ENCODE measurements around the gene VPS52.

VPS52 gene

GRCh38 chr6:33312361-33313104, 40.9 kb upstream of the VPS52 start:
- peak overlapping the region; percentile 83 for H2AFZ ChIP-seq (ENCODE audit: low read length)
- no peak overlapping the region for H4K8ac ChIP-seq (ENCODE audit: low read depth, low read length)
- H3K4ac ChIP-seq (ENCODE audit: low read length), result no peak overlapping the region
- H2BK5ac ChIP-seq (ENCODE audit: low read length), result no peak overlapping the region
- WGBS, 2 donors (ENCODE audit: extremely low coverage in 2 of 2, insufficient read length in 2 of 2, insufficient replicate concordance in 1 of 2), result no CpG with 5 or more reads among the region's 29 CpGs
- peaks cover 18 to 22% of the 10 kb centered on the region in 2 donors for H3K4me1 ChIP-seq (ENCODE audit: control insufficient read depth in 2 of 2, insufficient read depth in 1 of 2, low read depth in 1 of 2, low read length in 2 of 2)
- peaks cover 0 to 16% (median 0%) of the 10 kb centered on the region in 3 experiments for H3K27me3 ChIP-seq (ENCODE audit: control insufficient read depth in 3 of 3, insufficient read depth in 3 of 3, low read depth in 1 of 3, low read length in 3 of 3)
- no peak overlapping the region for H3K14ac ChIP-seq (ENCODE audit: low read length)
- H3K4me2 ChIP-seq (ENCODE audit: insufficient read depth, low read length, poor library complexity, severe bottlenecking), result peak overlapping the region; percentile 92
- DNase-seq (ENCODE audit: low spot score), result no peak
- peak overlapping the region; percentile 44 for H3K18ac ChIP-seq (ENCODE audit: low read length)
- H4K91ac ChIP-seq (ENCODE audit: low read depth, low read length, poor library complexity), result no peak overlapping the region
- H2AK5ac ChIP-seq (ENCODE audit: low read depth, low read length), result peak overlapping the region; percentile 2
- peak overlapping the region; percentile 56 for H3K9ac ChIP-seq (ENCODE audit: low read depth, low read length, poor library complexity)
- peaks cover 3% of the 10 kb centered on the region for H3K79me1 ChIP-seq (ENCODE audit: low read depth, low read length)
- H3K36me3 ChIP-seq (replicated peaks in 1 of 2; ENCODE audit: control insufficient read depth in 2 of 2, insufficient read depth in 2 of 2, low read length in 2 of 2), result peaks cover 5 to 17% of the 10 kb centered on the region in 2 donors
- no peak overlapping the region for H2BK120ac ChIP-seq (ENCODE audit: low read depth, low read length)
- no peak overlapping the region for H3K27ac ChIP-seq (replicated peaks; ENCODE audit: low read length)
- no peak overlapping the region for H2BK12ac ChIP-seq (ENCODE audit: low read length)
- H3K9me3 ChIP-seq (replicated peaks in 1 of 2; ENCODE audit: control insufficient read depth in 2 of 2, insufficient read depth in 1 of 2, low read depth in 1 of 2, low read length in 2 of 2), result no peaks in the 10 kb centered on the region
- no peak overlapping the region for H2BK15ac ChIP-seq (ENCODE audit: low read length)
- peak overlapping the region; percentile 74 to 79 for H3K4me3 ChIP-seq (ENCODE audit: low read length in 2 of 2)
- peak overlapping the region; percentile 2 for H3K23ac ChIP-seq (ENCODE audit: low read depth, low read length, poor library complexity)

DNA sequence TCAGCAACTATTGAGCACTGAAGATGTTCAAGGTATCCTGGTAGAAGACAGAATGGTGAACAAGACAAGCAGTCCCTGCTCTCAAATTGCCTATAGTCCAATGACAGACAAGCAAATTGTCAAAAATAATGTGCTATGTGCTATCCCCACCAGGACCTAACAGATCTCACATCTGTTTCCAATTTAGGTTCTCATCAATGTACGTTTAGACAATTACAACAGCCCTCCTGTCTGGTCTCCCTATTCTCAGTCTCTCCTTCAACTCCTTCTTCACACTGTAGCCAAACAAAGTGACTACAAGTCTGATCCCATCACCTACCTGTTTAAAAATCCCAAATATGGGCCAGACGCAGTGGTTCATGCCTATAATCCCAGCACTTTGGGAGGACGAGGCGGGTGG, 34.7 kb upstream of the VPS52 start:
- no peak overlapping the region for H2BK15ac ChIP-seq (ENCODE audit: low read length)
- no peaks in the 10 kb centered on the region for H3K9me3 ChIP-seq (replicated peaks in 1 of 2; ENCODE audit: control insufficient read depth in 2 of 2, insufficient read depth in 1 of 2, low read depth in 1 of 2, low read length in 2 of 2)
- no peak overlapping the region for H2BK120ac ChIP-seq (ENCODE audit: low read depth, low read length)
- H3K36me3 ChIP-seq (replicated peaks in 1 of 2; ENCODE audit: control insufficient read depth in 2 of 2, insufficient read depth in 2 of 2, low read length in 2 of 2), result peaks cover 1 to 40% of the 10 kb centered on the region in 2 donors
- H3K23ac ChIP-seq (ENCODE audit: low read depth, low read length, poor library complexity), result no peak overlapping the region
- H3K4me3 ChIP-seq (ENCODE audit: low read length in 2 of 2), result no peak overlapping the region
- WGBS, 2 donors (ENCODE audit: extremely low coverage in 2 of 2, insufficient read length in 2 of 2, insufficient replicate concordance in 1 of 2), result no CpG with 5 or more reads among the region's 4 CpGs
- H2AFZ ChIP-seq (ENCODE audit: low read length), result no peak overlapping the region
- no peak overlapping the region for H3K4ac ChIP-seq (ENCODE audit: low read length)
- H3K27me3 ChIP-seq (ENCODE audit: control insufficient read depth in 3 of 3, insufficient read depth in 3 of 3, low read depth in 1 of 3, low read length in 3 of 3), result no peaks in the 10 kb centered on the region
- no peak overlapping the region for H3K14ac ChIP-seq (ENCODE audit: low read length)
- H3K4me2 ChIP-seq (ENCODE audit: insufficient read depth, low read length, poor library complexity, severe bottlenecking), result no peak overlapping the region
- H3K4me1 ChIP-seq (ENCODE audit: control insufficient read depth in 2 of 2, insufficient read depth in 1 of 2, low read depth in 1 of 2, low read length in 2 of 2), result no peaks in the 10 kb centered on the region
- no peaks in the 10 kb centered on the region for H3K79me1 ChIP-seq (ENCODE audit: low read depth, low read length)
- H3K18ac ChIP-seq (ENCODE audit: low read length), result no peak overlapping the region
- no peak for DNase-seq (ENCODE audit: low spot score)
- H2AK5ac ChIP-seq (ENCODE audit: low read depth, low read length), result no peak overlapping the region
- H2BK12ac ChIP-seq (ENCODE audit: low read length), result no peak overlapping the region
- H3K9ac ChIP-seq (ENCODE audit: low read depth, low read length, poor library complexity), result no peak overlapping the region
- no peak overlapping the region for H4K91ac ChIP-seq (ENCODE audit: low read depth, low read length, poor library complexity)
- no peak overlapping the region for H3K27ac ChIP-seq (replicated peaks; ENCODE audit: low read length)
- no peak overlapping the region for H4K8ac ChIP-seq (ENCODE audit: low read depth, low read length)
- H2BK5ac ChIP-seq (ENCODE audit: low read length), result no peak overlapping the region

GRCh38 chr6:33305052-33305451, 33.4 kb upstream of the VPS52 start:
- Histone ChIP-seq H2BK15ac (ENCODE audit: low read length) (no peak overlapping the region), H2BK12ac (ENCODE audit: low read length) (no peak overlapping the region), H3K4me3 (ENCODE audit: low read length in 2 of 2) (peak overlapping the region in 1 of 2 donors; percentile 35), H2AK5ac (ENCODE audit: low read depth, low read length) (no peak overlapping the region), H3K23ac (ENCODE audit: low read depth, low read length, poor library complexity) (no peak overlapping the region), H3K4me2 (ENCODE audit: insufficient read depth, low read length, poor library complexity, severe bottlenecking) (no peak overlapping the region), H3K4me1 (ENCODE audit: control insufficient read depth in 2 of 2, insufficient read depth in 1 of 2, low read depth in 1 of 2, low read length in 2 of 2) (no peaks in the 10 kb centered on the region), H3K4ac (ENCODE audit: low read length) (no peak overlapping the region), H3K27me3 (ENCODE audit: control insufficient read depth in 3 of 3, insufficient read depth in 3 of 3, low read depth in 1 of 3, low read length in 3 of 3) (no peaks in the 10 kb centered on the region), H3K9me3 (replicated peaks in 1 of 2; ENCODE audit: control insufficient read depth in 2 of 2, insufficient read depth in 1 of 2, low read depth in 1 of 2, low read length in 2 of 2) (no peaks in the 10 kb centered on the region), H3K36me3 (replicated peaks in 1 of 2; ENCODE audit: control insufficient read depth in 2 of 2, insufficient read depth in 2 of 2, low read length in 2 of 2) (peaks cover 1 to 40% of the 10 kb centered on the region in 2 donors), H3K18ac (ENCODE audit: low read length) (no peak overlapping the region), H3K9ac (ENCODE audit: low read depth, low read length, poor library complexity) (no peak overlapping the region), H4K91ac (ENCODE audit: low read depth, low read length, poor library complexity) (no peak overlapping the region), H4K8ac (ENCODE audit: low read depth, low read length) (no peak overlapping the region), H2BK120ac (ENCODE audit: low read depth, low read length) (no peak overlapping the region), H2AFZ (ENCODE audit: low read length) (no peak overlapping the region), H2BK5ac (ENCODE audit: low read length) (peak overlapping the region; percentile 4), H3K14ac (ENCODE audit: low read length) (no peak overlapping the region), H3K27ac (replicated peaks; ENCODE audit: low read length) (no peak overlapping the region), H3K79me1 (ENCODE audit: low read depth, low read length) (peaks cover under 1% of the 10 kb centered on the region)
- DNase-seq (ENCODE audit: low spot score), result no peak
- WGBS, 2 donors (ENCODE audit: extremely low coverage in 2 of 2, insufficient read length in 2 of 2, insufficient replicate concordance in 1 of 2), result no CpG with 5 or more reads among the region's 8 CpGs

- H4K8ac ChIP-seq (ENCODE audit: low read depth, low read length), result no peak overlapping the region
- H3K23ac ChIP-seq (ENCODE audit: low read depth, low read length, poor library complexity), result peak overlapping the region; percentile 47
- WGBS, 2 donors (ENCODE audit: extremely low coverage in 2 of 2, insufficient read length in 2 of 2, insufficient replicate concordance in 1 of 2), result no CpG with 5 or more reads among the region's 16 CpGs
- H2BK15ac ChIP-seq (ENCODE audit: low read length), result no peak overlapping the region
- H3K9ac ChIP-seq (ENCODE audit: low read depth, low read length, poor library complexity), result peak overlapping the region; percentile 15
- H2AFZ ChIP-seq (ENCODE audit: low read length), result no peak overlapping the region
- H2BK5ac ChIP-seq (ENCODE audit: low read length), result peak overlapping the region; percentile 43
- H3K27ac ChIP-seq (replicated peaks; ENCODE audit: low read length), result no peak overlapping the region
- no peak overlapping the region for H3K4me2 ChIP-seq (ENCODE audit: insufficient read depth, low read length, poor library complexity, severe bottlenecking)
- no peaks in the 10 kb centered on the region for H3K27me3 ChIP-seq (ENCODE audit: control insufficient read depth in 3 of 3, insufficient read depth in 3 of 3, low read depth in 1 of 3, low read length in 3 of 3)
- H3K79me1 ChIP-seq (ENCODE audit: low read depth, low read length), result peaks cover 3% of the 10 kb centered on the region
- no peak for DNase-seq (ENCODE audit: low spot score)
- no peaks in the 10 kb centered on the region for H3K9me3 ChIP-seq (replicated peaks in 1 of 2; ENCODE audit: control insufficient read depth in 2 of 2, insufficient read depth in 1 of 2, low read depth in 1 of 2, low read length in 2 of 2)
- peaks cover 1 to 40% of the 10 kb centered on the region in 2 donors for H3K36me3 ChIP-seq (replicated peaks in 1 of 2; ENCODE audit: control insufficient read depth in 2 of 2, insufficient read depth in 2 of 2, low read length in 2 of 2)
- no peak overlapping the region for H3K4me3 ChIP-seq (ENCODE audit: low read length in 2 of 2)
- no peak overlapping the region for H3K14ac ChIP-seq (ENCODE audit: low read length)
- no peak overlapping the region for H3K18ac ChIP-seq (ENCODE audit: low read length)
- H4K91ac ChIP-seq (ENCODE audit: low read depth, low read length, poor library complexity), result no peak overlapping the region
- no peaks in the 10 kb centered on the region for H3K4me1 ChIP-seq (ENCODE audit: control insufficient read depth in 2 of 2, insufficient read depth in 1 of 2, low read depth in 1 of 2, low read length in 2 of 2)
- peak overlapping the region; percentile 45 for H2AK5ac ChIP-seq (ENCODE audit: low read depth, low read length)
- H2BK120ac ChIP-seq (ENCODE audit: low read depth, low read length), result no peak overlapping the region
- no peak overlapping the region for H2BK12ac ChIP-seq (ENCODE audit: low read length)
- no peak overlapping the region for H3K4ac ChIP-seq (ENCODE audit: low read length)
Observed at GRCh38 chr6:33304216-33304615, 32.5 kb upstream of the VPS52 start.

Measured in neuronal stem cell (in vitro differentiated cells).